Measurements from ENCODE around the gene TPBG.

Gene TPBG

GRCh38 chr6:82367704-82368103 is 4.1 kb downstream of the TPBG start:
- no peak for DNase-seq (ENCODE audit: low spot score)
- H3K79me1 ChIP-seq (ENCODE audit: low read depth, low read length) = peaks cover 7% of the 10 kb centered on the region
- peaks cover 2 to 3% of the 10 kb centered on the region in 2 donors for H3K4me1 ChIP-seq (ENCODE audit: control insufficient read depth in 2 of 2, insufficient read depth in 1 of 2, low read depth in 1 of 2, low read length in 2 of 2)
- no peak overlapping the region for H2BK12ac ChIP-seq (ENCODE audit: low read length)
- no peak overlapping the region for H2AK5ac ChIP-seq (ENCODE audit: low read depth, low read length)
- H3K9ac ChIP-seq (ENCODE audit: low read depth, low read length, poor library complexity) = no peak overlapping the region
- peaks cover 0 to 7% of the 10 kb centered on the region in 2 donors for H3K9me3 ChIP-seq (replicated peaks in 1 of 2; ENCODE audit: control insufficient read depth in 2 of 2, insufficient read depth in 1 of 2, low read depth in 1 of 2, low read length in 2 of 2)
- H3K18ac ChIP-seq (ENCODE audit: low read length) = no peak overlapping the region
- H3K23ac ChIP-seq (ENCODE audit: low read depth, low read length, poor library complexity) = no peak overlapping the region
- H4K91ac ChIP-seq (ENCODE audit: low read depth, low read length, poor library complexity) = no peak overlapping the region
- peaks cover 0 to 5% (median 0%) of the 10 kb centered on the region in 3 experiments for H3K27me3 ChIP-seq (ENCODE audit: control insufficient read depth in 3 of 3, insufficient read depth in 3 of 3, low read depth in 1 of 3, low read length in 3 of 3)
- no peak overlapping the region for H3K27ac ChIP-seq (replicated peaks; ENCODE audit: low read length)
- H2BK5ac ChIP-seq (ENCODE audit: low read length) = no peak overlapping the region
- H3K4me2 ChIP-seq (ENCODE audit: insufficient read depth, low read length, poor library complexity, severe bottlenecking) = no peak overlapping the region
- H2BK15ac ChIP-seq (ENCODE audit: low read length) = no peak overlapping the region
- no peak overlapping the region for H3K14ac ChIP-seq (ENCODE audit: low read length)
- no peak overlapping the region for H2AFZ ChIP-seq (ENCODE audit: low read length)
- H3K36me3 ChIP-seq (replicated peaks in 1 of 2; ENCODE audit: control insufficient read depth in 2 of 2, insufficient read depth in 2 of 2, low read length in 2 of 2) = peaks cover 3 to 18% of the 10 kb centered on the region in 2 donors
- no peak overlapping the region for H3K4ac ChIP-seq (ENCODE audit: low read length)
- no peak overlapping the region for H4K8ac ChIP-seq (ENCODE audit: low read depth, low read length)
- no peak overlapping the region for H2BK120ac ChIP-seq (ENCODE audit: low read depth, low read length)
- H3K4me3 ChIP-seq (ENCODE audit: low read length in 2 of 2) = no peak overlapping the region

GRCh38 chr6:82370788-82371187 is 7.2 kb downstream of the TPBG start:
- Histone ChIP-seq H2BK12ac (ENCODE audit: low read length) (no peak overlapping the region), H3K79me1 (ENCODE audit: low read depth, low read length) (peaks cover 3% of the 10 kb centered on the region), H3K4me3 (ENCODE audit: low read length in 2 of 2) (no peak overlapping the region), H3K36me3 (replicated peaks in 1 of 2; ENCODE audit: control insufficient read depth in 2 of 2, insufficient read depth in 2 of 2, low read length in 2 of 2) (peaks cover 0 to 13% of the 10 kb centered on the region in 2 donors), H3K23ac (ENCODE audit: low read depth, low read length, poor library complexity) (no peak overlapping the region), H4K8ac (ENCODE audit: low read depth, low read length) (no peak overlapping the region), H2BK15ac (ENCODE audit: low read length) (no peak overlapping the region), H2AK5ac (ENCODE audit: low read depth, low read length) (no peak overlapping the region), H2AFZ (ENCODE audit: low read length) (no peak overlapping the region), H3K27me3 (ENCODE audit: control insufficient read depth in 3 of 3, insufficient read depth in 3 of 3, low read depth in 1 of 3, low read length in 3 of 3) (no peaks in the 10 kb centered on the region), H3K9ac (ENCODE audit: low read depth, low read length, poor library complexity) (no peak overlapping the region), H3K4ac (ENCODE audit: low read length) (no peak overlapping the region), H3K4me2 (ENCODE audit: insufficient read depth, low read length, poor library complexity, severe bottlenecking) (no peak overlapping the region), H3K4me1 (ENCODE audit: control insufficient read depth in 2 of 2, insufficient read depth in 1 of 2, low read depth in 1 of 2, low read length in 2 of 2) (peaks cover 0 to under 1% of the 10 kb centered on the region in 2 donors), H3K18ac (ENCODE audit: low read length) (no peak overlapping the region), H2BK120ac (ENCODE audit: low read depth, low read length) (no peak overlapping the region), H3K27ac (replicated peaks; ENCODE audit: low read length) (no peak overlapping the region), H3K14ac (ENCODE audit: low read length) (no peak overlapping the region), H4K91ac (ENCODE audit: low read depth, low read length, poor library complexity) (no peak overlapping the region), H2BK5ac (ENCODE audit: low read length) (no peak overlapping the region), H3K9me3 (replicated peaks in 1 of 2; ENCODE audit: control insufficient read depth in 2 of 2, insufficient read depth in 1 of 2, low read depth in 1 of 2, low read length in 2 of 2) (peaks cover 2 to 4% of the 10 kb centered on the region in 2 donors)
- DNase-seq (ENCODE audit: low spot score) = no peak
- WGBS, 2 donors (ENCODE audit: extremely low coverage in 2 of 2, insufficient read length in 2 of 2, insufficient replicate concordance in 1 of 2) = no CpG with 5 or more reads among the region's 3 CpGs

- H3K4me3 ChIP-seq (ENCODE audit: low read length in 2 of 2) = no peak overlapping the region
- H3K4ac ChIP-seq (ENCODE audit: low read length) = no peak overlapping the region
- no peak overlapping the region for H3K14ac ChIP-seq (ENCODE audit: low read length)
- H3K27ac ChIP-seq (replicated peaks; ENCODE audit: low read length) = no peak overlapping the region
- peaks cover 0 to under 1% of the 10 kb centered on the region in 2 donors for H3K36me3 ChIP-seq (replicated peaks in 1 of 2; ENCODE audit: control insufficient read depth in 2 of 2, insufficient read depth in 2 of 2, low read length in 2 of 2)
- no peaks in the 10 kb centered on the region for H3K27me3 ChIP-seq (ENCODE audit: control insufficient read depth in 3 of 3, insufficient read depth in 3 of 3, low read depth in 1 of 3, low read length in 3 of 3)
- DNase-seq (ENCODE audit: low spot score) = no peak
- no CpG with 5 or more reads among the region's 2 CpGs for WGBS, 2 donors (ENCODE audit: extremely low coverage in 2 of 2, insufficient read length in 2 of 2, insufficient replicate concordance in 1 of 2)
- H3K9me3 ChIP-seq (replicated peaks in 1 of 2; ENCODE audit: control insufficient read depth in 2 of 2, insufficient read depth in 1 of 2, low read depth in 1 of 2, low read length in 2 of 2) = peaks cover 6 to 9% of the 10 kb centered on the region in 2 donors
- no peak overlapping the region for H4K91ac ChIP-seq (ENCODE audit: low read depth, low read length, poor library complexity)
- H2BK15ac ChIP-seq (ENCODE audit: low read length) = no peak overlapping the region
- no peak overlapping the region for H3K4me2 ChIP-seq (ENCODE audit: insufficient read depth, low read length, poor library complexity, severe bottlenecking)
- H3K23ac ChIP-seq (ENCODE audit: low read depth, low read length, poor library complexity) = no peak overlapping the region
- no peaks in the 10 kb centered on the region for H3K4me1 ChIP-seq (ENCODE audit: control insufficient read depth in 2 of 2, insufficient read depth in 1 of 2, low read depth in 1 of 2, low read length in 2 of 2)
- no peak overlapping the region for H2AFZ ChIP-seq (ENCODE audit: low read length)
- no peak overlapping the region for H3K9ac ChIP-seq (ENCODE audit: low read depth, low read length, poor library complexity)
- no peak overlapping the region for H2BK120ac ChIP-seq (ENCODE audit: low read depth, low read length)
- no peak overlapping the region for H2AK5ac ChIP-seq (ENCODE audit: low read depth, low read length)
- H2BK12ac ChIP-seq (ENCODE audit: low read length) = no peak overlapping the region
- no peak overlapping the region for H3K18ac ChIP-seq (ENCODE audit: low read length)
- H4K8ac ChIP-seq (ENCODE audit: low read depth, low read length) = no peak overlapping the region
- no peak overlapping the region for H2BK5ac ChIP-seq (ENCODE audit: low read length)
- peaks cover 3% of the 10 kb centered on the region for H3K79me1 ChIP-seq (ENCODE audit: low read depth, low read length)
Observed at GRCh38 chr6:82371799-82372546, 8.4 kb downstream of the TPBG start.

- WGBS, 2 donors (ENCODE audit: extremely low coverage in 2 of 2, insufficient read length in 2 of 2, insufficient replicate concordance in 1 of 2) = no CpG with 5 or more reads among the region's 3 CpGs
- no peak overlapping the region for H4K91ac ChIP-seq (ENCODE audit: low read depth, low read length, poor library complexity)
- H3K36me3 ChIP-seq (replicated peaks in 1 of 2; ENCODE audit: control insufficient read depth in 2 of 2, insufficient read depth in 2 of 2, low read length in 2 of 2) = no peaks in the 10 kb centered on the region
- H2BK15ac ChIP-seq (ENCODE audit: low read length) = no peak overlapping the region
- DNase-seq (ENCODE audit: low spot score) = no peak
- peaks cover 6 to 9% of the 10 kb centered on the region in 2 donors for H3K9me3 ChIP-seq (replicated peaks in 1 of 2; ENCODE audit: control insufficient read depth in 2 of 2, insufficient read depth in 1 of 2, low read depth in 1 of 2, low read length in 2 of 2)
- H2BK120ac ChIP-seq (ENCODE audit: low read depth, low read length) = no peak overlapping the region
- H3K9ac ChIP-seq (ENCODE audit: low read depth, low read length, poor library complexity) = no peak overlapping the region
- no peak overlapping the region for H2BK12ac ChIP-seq (ENCODE audit: low read length)
- no peak overlapping the region for H4K8ac ChIP-seq (ENCODE audit: low read depth, low read length)
- H3K4me3 ChIP-seq (ENCODE audit: low read length in 2 of 2) = no peak overlapping the region
- no peak overlapping the region for H3K4ac ChIP-seq (ENCODE audit: low read length)
- H3K27me3 ChIP-seq (ENCODE audit: control insufficient read depth in 3 of 3, insufficient read depth in 3 of 3, low read depth in 1 of 3, low read length in 3 of 3) = no peaks in the 10 kb centered on the region
- no peak overlapping the region for H3K4me2 ChIP-seq (ENCODE audit: insufficient read depth, low read length, poor library complexity, severe bottlenecking)
- no peak overlapping the region for H2BK5ac ChIP-seq (ENCODE audit: low read length)
- H3K14ac ChIP-seq (ENCODE audit: low read length) = no peak overlapping the region
- no peak overlapping the region for H2AFZ ChIP-seq (ENCODE audit: low read length)
- no peak overlapping the region for H3K27ac ChIP-seq (replicated peaks; ENCODE audit: low read length)
- H3K23ac ChIP-seq (ENCODE audit: low read depth, low read length, poor library complexity) = no peak overlapping the region
- H3K79me1 ChIP-seq (ENCODE audit: low read depth, low read length) = peaks cover 3% of the 10 kb centered on the region
- no peak overlapping the region for H2AK5ac ChIP-seq (ENCODE audit: low read depth, low read length)
- no peaks in the 10 kb centered on the region for H3K4me1 ChIP-seq (ENCODE audit: control insufficient read depth in 2 of 2, insufficient read depth in 1 of 2, low read depth in 1 of 2, low read length in 2 of 2)
- H3K18ac ChIP-seq (ENCODE audit: low read length) = no peak overlapping the region
Observed at GRCh38 chr6:82372656-82373055, 9.0 kb downstream of the TPBG start.

Data from neuronal stem cell (in vitro differentiated cells).